ENCODE data around the gene FYB1. TPM values are rescaled to one million over a fixed set of nuclear protein-coding genes. Genes with fewer than 3 reads are reported as not detected.

Gene FYB1
- total RNA-seq, 1 experiment from 2014 or later, result 1.3 TPM

- TF ChIP-seq CTCF (IDR thresholded peaks at IDR 0.05; ENCODE audit: insufficient read depth in 1 of 2, low read depth in 1 of 2, low read length in 1 of 2, severe bottlenecking in 1 of 2, unreplicated experiment in 1 of 2), result no peak
- Mint-ChIP-seq H3K27ac (ENCODE audit: unreplicated experiment) (no peak overlapping the region), H3K9me3 (ENCODE audit: unreplicated experiment) (no peaks in the 10 kb centered on the region), H3K27me3 (ENCODE audit: insufficient read depth, unreplicated experiment) (no peaks in the 10 kb centered on the region), H3K36me3 (ENCODE audit: insufficient read depth, unreplicated experiment) (no peaks in the 10 kb centered on the region), H3K4me3 (ENCODE audit: unreplicated experiment) (no peak overlapping the region), H3K4me1 (ENCODE audit: low read depth, unreplicated experiment) (peaks cover 9% of the 10 kb centered on the region)
- no TSS peak for BruUV-seq (replicated peaks)
- no peaks in the 10 kb centered on the region for H3K4me1 ChIP-seq
- DNase-seq, result no peak
- H3K36me3 ChIP-seq (ENCODE audit: control insufficient read depth, insufficient read depth, low read length), result no peaks in the 10 kb centered on the region
- intact Hi-C loops (cut with micrococcal nuclease; ENCODE audit: unreplicated experiment), result no loop called here
- ChIA-PET POLR2A (no interaction called here), CTCF (no interaction called here)
- H3K4me3 ChIP-seq (ENCODE audit: low read depth, low read length), result no peak overlapping the region
- H3K9me3 ChIP-seq, result no peaks in the 10 kb centered on the region
- H3K27me3 ChIP-seq (replicated peaks; ENCODE audit: control insufficient read depth, insufficient read depth, low read length), result no peaks in the 10 kb centered on the region
These were observed 161.0 kb downstream of the FYB1 start for GRCh38 chr5:39058178-39058921.

GRCh38 chr5:39057734-39058133, 161.6 kb downstream of the FYB1 start:
- Mint-ChIP-seq H3K27me3 (ENCODE audit: insufficient read depth, unreplicated experiment) (no peaks in the 10 kb centered on the region), H3K27ac (ENCODE audit: unreplicated experiment) (no peak overlapping the region), H3K4me1 (ENCODE audit: low read depth, unreplicated experiment) (peaks cover 9% of the 10 kb centered on the region), H3K9me3 (ENCODE audit: unreplicated experiment) (no peaks in the 10 kb centered on the region), H3K36me3 (ENCODE audit: insufficient read depth, unreplicated experiment) (no peaks in the 10 kb centered on the region), H3K4me3 (ENCODE audit: unreplicated experiment) (no peak overlapping the region)
- ChIA-PET POLR2A (no interaction called here), CTCF (no interaction called here)
- H3K27me3 ChIP-seq (replicated peaks; ENCODE audit: control insufficient read depth, insufficient read depth, low read length), result no peaks in the 10 kb centered on the region
- H3K4me1 ChIP-seq, result no peaks in the 10 kb centered on the region
- TF ChIP-seq CTCF (IDR thresholded peaks at IDR 0.05; ENCODE audit: insufficient read depth in 1 of 2, low read depth in 1 of 2, low read length in 1 of 2, severe bottlenecking in 1 of 2, unreplicated experiment in 1 of 2), result no peak
- no TSS peak for BruUV-seq (replicated peaks)
- intact Hi-C loops (cut with micrococcal nuclease; ENCODE audit: unreplicated experiment), result no loop called here
- no peak overlapping the region for H3K4me3 ChIP-seq (ENCODE audit: low read depth, low read length)
- H3K36me3 ChIP-seq (ENCODE audit: control insufficient read depth, insufficient read depth, low read length), result no peaks in the 10 kb centered on the region
- H3K9me3 ChIP-seq, result no peaks in the 10 kb centered on the region
- DNase-seq, result no peak

GRCh38 chr5:39055768-39056398, 163.5 kb downstream of the FYB1 start:
- intact Hi-C loops (cut with micrococcal nuclease; ENCODE audit: unreplicated experiment), result no loop called here
- BruUV-seq (replicated peaks), result no TSS peak
- POLR2A ChIA-PET, result no interaction called here
- H3K36me3 Mint-ChIP-seq (ENCODE audit: insufficient read depth, unreplicated experiment), result no peaks in the 10 kb centered on the region
- no peak for TF ChIP-seq CTCF (IDR thresholded peaks at IDR 0.05; ENCODE audit: insufficient read depth in 1 of 2, low read depth in 1 of 2, low read length in 1 of 2, severe bottlenecking in 1 of 2, unreplicated experiment in 1 of 2)
- Histone ChIP-seq H3K9me3 (no peaks in the 10 kb centered on the region), H3K4me1 (no peaks in the 10 kb centered on the region), H3K4me3 (ENCODE audit: low read depth, low read length) (no peak overlapping the region), H3K36me3 (ENCODE audit: control insufficient read depth, insufficient read depth, low read length) (no peaks in the 10 kb centered on the region), H3K27me3 (replicated peaks; ENCODE audit: control insufficient read depth, insufficient read depth, low read length) (no peaks in the 10 kb centered on the region)
- DNase-seq, result no peak
- H3K4me1 Mint-ChIP-seq (ENCODE audit: low read depth, unreplicated experiment), result peaks cover 9% of the 10 kb centered on the region
- no peaks in the 10 kb centered on the region for H3K9me3 Mint-ChIP-seq (ENCODE audit: unreplicated experiment)
- H3K27ac Mint-ChIP-seq (ENCODE audit: unreplicated experiment), result no peak overlapping the region
- CTCF ChIA-PET, result no interaction called here
- H3K27me3 Mint-ChIP-seq (ENCODE audit: insufficient read depth, unreplicated experiment), result no peaks in the 10 kb centered on the region
- no peak overlapping the region for H3K4me3 Mint-ChIP-seq (ENCODE audit: unreplicated experiment)

Other genes with a start within 250 kb of the FYB1 start
- gene RICTOR, start 145.2 kb downstream of the FYB1 start, total RNA-seq (2022), result 25.2 and 25.7 TPM in 2 replicates
- gene C9, start 144.9 kb upstream of the FYB1 start, total RNA-seq (2022), result 0.39 and 0.41 TPM in 2 replicates
- gene DAB2, start 205.4 kb upstream of the FYB1 start, total RNA-seq (2022), result 133 and 135 TPM in 2 replicates

Measured in Caco-2 (cell line).